ENCODE data around the gene ARMC5. TPM values are rescaled to one million over a fixed set of nuclear protein-coding genes. Genes with fewer than 3 reads are reported as not detected.

ARMC5 gene
- total and polyA plus RNA-seq, 9 of the 15 experiments (the other 6 are each of a cell fraction or from before 2014, with no cell fraction given), result 0.11 to 13.5 (median 2.1) TPM

GRCh38 chr16:31459687-31460581, 633 bp downstream of the ARMC5 start (continued):
- TF ChIP-seq BRF2 (IDR thresholded peaks at IDR 0.05; ENCODE audit: borderline replicate concordance, insufficient read depth, insufficient read length), result no peak
- TF ChIP-seq FOXJ3 (CRISPR knock-in tag; IDR thresholded peaks at IDR 0.05), result no peak
- no peak for TF ChIP-seq NFE2 (IDR thresholded peaks at IDR 0.05; ENCODE audit: low read depth)
- TF ChIP-seq CBX3 (IDR thresholded peaks at IDR 0.05; ENCODE audit: borderline replicate concordance in 1 of 2, low read length in 2 of 2), result no peak
- TF ChIP-seq RFX5 (IDR thresholded peaks at IDR 0.05; ENCODE audit: low read depth, low read length), result no peak
- TF ChIP-seq MCM5 (IDR thresholded peaks at IDR 0.05; ENCODE audit: low read depth), result no peak
- TF ChIP-seq THAP12 (CRISPR knock-in tag; IDR thresholded peaks at IDR 0.05), result peak; percentile 47; the same call in 1 of the 2 replicates
- TF ChIP-seq E2F1 (CRISPR knock-in tag; IDR thresholded peaks at IDR 0.05), result 0 out of 2 replicates have a peak, but pooled peaks have one; percentile 7
- peak in 1 of 2 experiments; percentile 20; a peak in 1 of 4 replicates for TF ChIP-seq CSDE1 (IDR thresholded peaks at IDR 0.05)
- TF ChIP-seq UBTF (IDR thresholded peaks at IDR 0.05; ENCODE audit: borderline replicate concordance in 1 of 2, low read depth in 2 of 2, low read length in 2 of 2), result no peak
- peak; percentile 86; the same call in 1 of the 2 replicates for TF ChIP-seq NBN (IDR thresholded peaks at IDR 0.05; ENCODE audit: low read depth)
- TF ChIP-seq ZBTB17 (CRISPR knock-in tag; IDR thresholded peaks at IDR 0.05), result no peak
- no peak for TF ChIP-seq ZBTB26 (CRISPR knock-in tag; IDR thresholded peaks at IDR 0.05)
- no peak for TF ChIP-seq ATF2 (CRISPR knock-in tag; IDR thresholded peaks at IDR 0.05)
